NCI-H2029 (cell line): ENCODE data around the gene CD48.

ENCODE experiments used
- DNase-seq: peaks from one replicate; lab custom pipeline; 2025; lab: John Stamatoyannopoulos, UW

CD48 gene

DNA sequence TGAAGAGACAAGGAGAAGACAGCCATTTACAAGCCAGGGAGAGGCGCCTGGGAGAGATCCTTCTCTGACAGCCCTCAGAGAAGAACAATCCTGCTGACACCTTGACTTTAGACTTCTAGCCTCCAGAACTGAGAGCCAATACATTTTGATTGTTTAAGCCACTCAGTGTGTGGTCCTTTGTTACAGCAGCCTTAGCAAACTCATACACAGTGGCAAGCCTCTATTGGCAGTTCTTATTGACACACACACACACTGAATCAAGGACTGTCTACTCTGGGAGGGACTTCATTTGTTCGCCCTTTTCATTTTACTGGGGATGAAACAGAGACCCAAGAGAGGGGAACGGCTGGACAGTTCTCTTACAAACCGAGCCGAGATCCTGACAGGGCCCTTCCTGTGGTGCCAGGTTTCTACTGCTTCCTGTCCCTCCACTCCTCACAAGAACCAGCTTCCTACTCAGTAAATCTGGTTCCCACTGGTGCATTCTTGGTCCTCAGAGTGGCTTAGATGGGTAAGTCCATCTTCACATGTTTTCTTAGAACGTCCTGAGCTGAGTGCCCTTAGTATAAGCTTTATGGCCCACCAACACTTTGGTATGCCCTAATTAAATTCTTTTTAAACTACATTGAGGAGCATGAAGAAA lies 79.5 kb downstream of the CD48 start:
- DNase-seq, result no peak

DNA sequence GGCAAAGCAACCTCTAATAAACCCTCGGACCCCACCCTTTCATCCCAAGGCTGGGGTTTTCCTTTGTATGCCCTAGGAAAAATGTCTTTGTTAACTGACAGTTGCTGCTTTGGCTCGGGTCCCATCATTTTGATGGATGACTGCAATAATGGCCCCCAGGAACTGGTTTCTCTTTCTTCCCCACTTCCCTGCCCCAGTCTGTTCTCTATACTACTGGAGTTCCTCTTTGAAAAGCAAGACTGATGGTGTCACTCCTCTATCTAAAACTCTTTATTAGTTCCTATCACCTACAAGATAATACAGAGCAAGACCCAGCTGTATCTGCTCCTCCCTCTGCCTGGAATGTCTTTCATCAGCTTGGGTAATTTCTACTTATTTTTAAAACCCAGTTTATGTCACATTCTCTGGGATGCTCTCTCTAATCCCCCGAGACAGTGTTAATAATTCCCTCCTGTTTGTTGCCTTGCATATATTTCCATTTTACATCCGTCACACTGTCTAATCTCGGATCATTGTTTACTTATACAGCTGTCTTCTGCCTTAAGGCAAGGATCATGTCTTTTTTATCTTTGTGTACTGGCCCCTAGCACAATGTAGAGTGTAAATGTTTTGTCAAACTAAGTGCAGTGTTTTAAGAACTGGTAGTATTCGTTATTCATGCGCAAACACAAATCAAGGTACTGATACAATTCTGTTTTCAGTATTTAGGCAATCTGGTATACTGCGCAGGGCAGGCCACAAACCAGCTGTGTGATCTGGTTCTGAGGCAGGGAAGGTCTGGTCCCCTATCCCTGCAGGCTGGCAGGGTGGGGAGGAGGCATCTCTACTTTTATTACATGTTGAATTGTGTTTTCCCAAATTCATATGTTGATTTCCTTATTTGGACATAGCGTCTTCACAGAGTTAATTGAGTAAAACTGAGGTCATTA lies 80.8 kb downstream of the CD48 start:
- no peak for DNase-seq

DNA sequence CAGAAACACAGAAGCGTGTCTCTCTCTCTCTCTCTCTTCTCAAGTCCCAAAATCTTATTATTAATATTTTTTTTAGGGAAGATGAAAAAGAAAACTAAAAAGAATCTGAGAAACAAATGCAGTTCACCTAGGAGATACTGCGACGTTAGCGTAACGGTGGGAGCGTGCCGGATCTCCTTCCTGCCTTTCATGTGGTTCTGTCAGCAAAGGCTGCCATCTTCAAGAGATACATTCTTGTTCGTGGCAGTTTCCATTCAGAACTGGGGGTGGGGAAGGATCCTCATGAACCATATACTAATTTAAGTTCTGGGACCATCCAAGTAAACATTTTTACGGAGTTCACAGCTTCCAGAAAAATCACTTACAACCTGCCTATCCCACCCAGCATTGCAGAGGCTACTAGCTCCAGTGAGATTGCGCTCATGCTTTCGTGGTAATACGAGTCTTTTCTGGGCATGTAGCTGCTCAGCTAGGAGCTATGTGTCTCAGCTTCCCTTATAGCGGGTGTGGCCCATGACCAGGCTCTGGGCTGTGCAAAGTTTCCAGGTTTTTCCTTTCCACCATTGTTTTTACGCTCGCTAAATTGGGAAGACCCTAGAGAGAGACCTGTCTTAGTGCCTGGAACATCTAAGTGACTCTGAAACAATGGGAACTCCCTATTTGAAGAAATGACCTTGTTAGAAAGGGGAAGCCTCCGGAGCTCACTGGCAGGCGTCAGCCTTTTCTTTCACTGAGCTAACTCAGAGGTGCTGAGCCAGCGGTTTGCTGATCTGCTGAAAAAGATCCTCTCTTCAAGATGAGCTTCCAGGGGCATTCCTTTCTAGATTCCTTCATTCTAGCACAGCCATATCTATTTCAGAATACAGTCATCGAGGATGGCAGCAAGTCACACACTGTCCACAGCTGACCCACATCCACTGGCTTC lies 82.1 kb downstream of the CD48 start:
- no peak for DNase-seq

DNA sequence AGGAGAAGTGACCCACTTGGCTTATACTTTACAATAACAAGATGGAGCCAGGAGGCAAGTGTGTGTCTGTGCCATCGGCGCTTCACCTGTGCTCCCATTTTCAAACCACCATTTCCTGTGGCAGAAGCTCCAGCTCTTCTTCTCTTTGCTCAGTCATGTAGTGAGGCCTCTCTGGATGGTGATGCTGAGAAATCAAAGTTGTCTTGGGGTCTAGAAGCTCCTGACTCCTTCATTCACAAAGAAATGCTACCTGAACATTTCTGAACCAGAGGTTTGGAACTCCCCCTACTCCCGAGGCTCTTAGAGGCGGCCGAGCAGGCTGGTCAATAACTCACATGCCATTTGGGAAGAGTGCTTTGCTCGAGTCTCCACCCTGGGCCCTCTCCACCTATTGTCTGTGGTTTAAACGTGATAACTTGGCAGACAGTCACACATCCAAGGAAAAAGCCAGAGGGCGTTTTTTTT lies 82.8 kb downstream of the CD48 start:
- no peak for DNase-seq
